ENCODE data around the gene PSME1. TPM values are rescaled to one million over a fixed set of nuclear protein-coding genes. Genes with fewer than 3 reads are reported as not detected.

PSME1 gene
- total and polyA plus RNA-seq, 2 of the 13 experiments (the other 11 are each of a cell fraction or from before 2014, with no cell fraction given), result 159 to 608 TPM

DNA sequence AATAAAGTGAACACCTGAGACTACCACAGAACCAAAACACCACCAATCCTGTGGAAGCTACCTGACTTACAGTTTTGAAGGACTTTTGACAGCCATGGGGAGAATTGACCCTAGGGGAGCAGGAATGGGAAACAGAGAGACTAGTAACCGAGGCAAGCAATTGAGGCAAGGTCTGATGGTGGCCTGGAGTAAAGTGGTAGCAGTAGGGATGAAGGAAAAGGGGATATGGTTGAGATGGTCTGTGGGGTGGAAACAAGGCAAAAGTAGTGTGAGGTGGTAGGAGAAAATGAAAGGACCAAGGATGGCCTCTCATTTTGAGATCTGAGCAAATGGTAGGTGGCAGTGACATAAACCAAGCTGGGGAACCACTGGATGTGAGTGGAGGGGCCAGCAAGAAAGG lies 20.8 kb downstream of the PSME1 start (continued):
- TF ChIP-seq, protein P1, sequence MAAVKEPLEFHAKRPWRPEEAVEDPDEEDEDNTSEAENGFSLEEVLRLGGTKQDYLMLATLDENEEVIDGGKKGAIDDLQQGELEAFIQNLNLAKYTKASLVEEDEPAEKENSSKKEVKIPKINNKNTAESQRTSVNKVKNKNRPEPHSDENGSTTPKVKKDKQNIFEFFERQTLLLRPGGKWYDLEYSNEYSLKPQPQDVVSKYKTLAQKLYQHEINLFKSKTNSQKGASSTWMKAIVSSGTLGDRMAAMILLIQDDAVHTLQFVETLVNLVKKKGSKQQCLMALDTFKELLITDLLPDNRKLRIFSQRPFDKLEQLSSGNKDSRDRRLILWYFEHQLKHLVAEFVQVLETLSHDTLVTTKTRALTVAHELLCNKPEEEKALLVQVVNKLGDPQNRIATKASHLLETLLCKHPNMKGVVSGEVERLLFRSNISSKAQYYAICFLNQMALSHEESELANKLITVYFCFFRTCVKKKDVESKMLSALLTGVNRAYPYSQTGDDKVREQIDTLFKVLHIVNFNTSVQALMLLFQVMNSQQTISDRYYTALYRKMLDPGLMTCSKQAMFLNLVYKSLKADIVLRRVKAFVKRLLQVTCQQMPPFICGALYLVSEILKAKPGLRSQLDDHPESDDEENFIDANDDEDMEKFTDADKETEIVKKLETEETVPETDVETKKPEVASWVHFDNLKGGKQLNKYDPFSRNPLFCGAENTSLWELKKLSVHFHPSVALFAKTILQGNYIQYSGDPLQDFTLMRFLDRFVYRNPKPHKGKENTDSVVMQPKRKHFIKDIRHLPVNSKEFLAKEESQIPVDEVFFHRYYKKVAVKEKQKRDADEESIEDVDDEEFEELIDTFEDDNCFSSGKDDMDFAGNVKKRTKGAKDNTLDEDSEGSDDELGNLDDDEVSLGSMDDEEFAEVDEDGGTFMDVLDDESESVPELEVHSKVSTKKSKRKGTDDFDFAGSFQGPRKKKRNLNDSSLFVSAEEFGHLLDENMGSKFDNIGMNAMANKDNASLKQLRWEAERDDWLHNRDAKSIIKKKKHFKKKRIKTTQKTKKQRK (IDR thresholded peaks at IDR 0.05; ENCODE audit: low read length), result no peak
- TF ChIP-seq ZNF605 (CRISPR knock-in tag; IDR thresholded peaks at IDR 0.05) (0 out of 2 replicates have a peak, but pooled peaks have one; percentile 21), MTA3 (CRISPR knock-in tag; IDR thresholded peaks at IDR 0.05) (no peak), ZNF713 (CRISPR knock-in tag; IDR thresholded peaks at IDR 0.05) (no peak), ZNF460 (CRISPR knock-in tag; IDR thresholded peaks at IDR 0.05; ENCODE audit: borderline replicate concordance) (no peak), FOXC1 (CRISPR knock-in tag; IDR thresholded peaks at IDR 0.05; ENCODE audit: borderline replicate concordance) (no peak), AKAP8 (CRISPR knock-in tag; IDR thresholded peaks at IDR 0.05) (no peak), ZNF24 (IDR thresholded peaks at IDR 0.05) (no peak), PLRG1 (conservative IDR thresholded peaks at IDR 0.05) (0 out of 2 replicates have a peak, but pooled peaks have one; percentile 40), SMAD3 (CRISPR knock-in tag; IDR thresholded peaks at IDR 0.05) (no peak), BCL6 (CRISPR knock-in tag; IDR thresholded peaks at IDR 0.05) (no peak), ZFP41 (CRISPR knock-in tag; IDR thresholded peaks at IDR 0.05; ENCODE audit: borderline replicate concordance) (no peak)
- TF ChIP-seq, protein P2, sequence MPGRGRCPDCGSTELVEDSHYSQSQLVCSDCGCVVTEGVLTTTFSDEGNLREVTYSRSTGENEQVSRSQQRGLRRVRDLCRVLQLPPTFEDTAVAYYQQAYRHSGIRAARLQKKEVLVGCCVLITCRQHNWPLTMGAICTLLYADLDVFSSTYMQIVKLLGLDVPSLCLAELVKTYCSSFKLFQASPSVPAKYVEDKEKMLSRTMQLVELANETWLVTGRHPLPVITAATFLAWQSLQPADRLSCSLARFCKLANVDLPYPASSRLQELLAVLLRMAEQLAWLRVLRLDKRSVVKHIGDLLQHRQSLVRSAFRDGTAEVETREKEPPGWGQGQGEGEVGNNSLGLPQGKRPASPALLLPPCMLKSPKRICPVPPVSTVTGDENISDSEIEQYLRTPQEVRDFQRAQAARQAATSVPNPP (CRISPR knock-in tag; IDR thresholded peaks at IDR 0.05), result no peak
- TF ChIP-seq, protein P3, sequence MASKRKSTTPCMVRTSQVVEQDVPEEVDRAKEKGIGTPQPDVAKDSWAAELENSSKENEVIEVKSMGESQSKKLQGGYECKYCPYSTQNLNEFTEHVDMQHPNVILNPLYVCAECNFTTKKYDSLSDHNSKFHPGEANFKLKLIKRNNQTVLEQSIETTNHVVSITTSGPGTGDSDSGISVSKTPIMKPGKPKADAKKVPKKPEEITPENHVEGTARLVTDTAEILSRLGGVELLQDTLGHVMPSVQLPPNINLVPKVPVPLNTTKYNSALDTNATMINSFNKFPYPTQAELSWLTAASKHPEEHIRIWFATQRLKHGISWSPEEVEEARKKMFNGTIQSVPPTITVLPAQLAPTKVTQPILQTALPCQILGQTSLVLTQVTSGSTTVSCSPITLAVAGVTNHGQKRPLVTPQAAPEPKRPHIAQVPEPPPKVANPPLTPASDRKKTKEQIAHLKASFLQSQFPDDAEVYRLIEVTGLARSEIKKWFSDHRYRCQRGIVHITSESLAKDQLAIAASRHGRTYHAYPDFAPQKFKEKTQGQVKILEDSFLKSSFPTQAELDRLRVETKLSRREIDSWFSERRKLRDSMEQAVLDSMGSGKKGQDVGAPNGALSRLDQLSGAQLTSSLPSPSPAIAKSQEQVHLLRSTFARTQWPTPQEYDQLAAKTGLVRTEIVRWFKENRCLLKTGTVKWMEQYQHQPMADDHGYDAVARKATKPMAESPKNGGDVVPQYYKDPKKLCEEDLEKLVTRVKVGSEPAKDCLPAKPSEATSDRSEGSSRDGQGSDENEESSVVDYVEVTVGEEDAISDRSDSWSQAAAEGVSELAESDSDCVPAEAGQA (IDR thresholded peaks at IDR 0.05; ENCODE audit: low read depth), result no peak
- TF ChIP-seq, protein P3 (CRISPR knock-in tag; IDR thresholded peaks at IDR 0.05; ENCODE audit: borderline replicate concordance), result no peak
- TF ChIP-seq, protein P4, sequence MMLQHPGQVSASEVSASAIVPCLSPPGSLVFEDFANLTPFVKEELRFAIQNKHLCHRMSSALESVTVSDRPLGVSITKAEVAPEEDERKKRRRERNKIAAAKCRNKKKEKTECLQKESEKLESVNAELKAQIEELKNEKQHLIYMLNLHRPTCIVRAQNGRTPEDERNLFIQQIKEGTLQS (CRISPR knock-in tag; IDR thresholded peaks at IDR 0.05), result no peak

Measured in HepG2 (cell line).